GM23248 (cell line): Measurements from ENCODE around the gene DNAAF3.

Experiments used
- EZH2 ChIP-seq: fragments of 200-600 bp; sonication (generic); IDR thresholded peaks from 2 replicates; pipeline ENCODE4 v1.6.1; 2018; ENCODE audit warnings: antibody characterized with exemption, mild to moderate bottlenecking; ENCODE audit not compliant: insufficient read depth, poor library complexity, severe bottlenecking
- EZH2phosphoT487 ChIP-seq: fragments of 200-600 bp; sonication (generic); IDR thresholded peaks from 2 replicates; pipeline ENCODE4 v1.6.1; 2018; ENCODE audit warnings: antibody characterized with exemption, moderate library complexity, mild to moderate bottlenecking, low read depth; ENCODE audit not compliant: insufficient read depth

- TF ChIP-seq EZH2 (no peak), EZH2phosphoT487 (no peak)
These were observed 2.7 kb upstream of the DNAAF3 start for GRCh38 chr19:55169136-55169535.
